ENCODE measurements around the gene GRID2.

GRID2 gene

DNA sequence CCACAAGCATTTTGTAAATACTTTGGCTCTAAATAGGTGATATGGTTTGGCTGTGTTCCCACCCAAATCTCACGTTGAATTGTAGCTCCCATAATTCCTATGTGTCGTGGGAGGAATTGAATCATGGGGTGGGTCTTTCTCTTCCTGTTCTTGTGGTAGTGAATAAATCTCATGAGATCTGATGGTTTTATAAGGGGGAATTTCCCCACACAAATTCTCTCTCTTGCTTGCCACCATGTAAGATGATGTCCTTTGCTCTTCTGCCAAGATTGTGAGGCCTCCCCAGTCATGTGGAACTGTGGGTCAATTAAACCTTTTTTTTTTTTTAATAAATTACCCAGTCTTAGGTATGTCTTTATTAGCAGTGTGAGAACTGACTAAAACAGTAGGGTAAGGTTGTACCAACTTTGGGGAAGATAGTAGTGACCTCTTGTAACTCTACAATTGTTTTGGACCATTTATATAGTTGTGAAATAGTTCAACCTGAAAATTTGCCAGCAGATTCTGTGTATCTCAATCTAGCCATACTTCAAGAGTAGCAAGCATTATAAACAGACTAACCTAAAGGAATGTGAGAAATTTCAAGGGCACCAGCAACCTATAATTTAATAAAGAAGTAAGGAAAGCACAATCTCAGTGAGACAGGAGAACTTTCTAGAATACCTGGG lies 727.8 kb downstream of the GRID2 start:
- no CpG with 5 or more reads among the region's 2 CpGs for WGBS, 2 donors (ENCODE audit: extremely low coverage in 2 of 2, insufficient read length in 2 of 2, insufficient replicate concordance in 1 of 2)
- no peak overlapping the region for H3K18ac ChIP-seq (ENCODE audit: low read length)

DNA sequence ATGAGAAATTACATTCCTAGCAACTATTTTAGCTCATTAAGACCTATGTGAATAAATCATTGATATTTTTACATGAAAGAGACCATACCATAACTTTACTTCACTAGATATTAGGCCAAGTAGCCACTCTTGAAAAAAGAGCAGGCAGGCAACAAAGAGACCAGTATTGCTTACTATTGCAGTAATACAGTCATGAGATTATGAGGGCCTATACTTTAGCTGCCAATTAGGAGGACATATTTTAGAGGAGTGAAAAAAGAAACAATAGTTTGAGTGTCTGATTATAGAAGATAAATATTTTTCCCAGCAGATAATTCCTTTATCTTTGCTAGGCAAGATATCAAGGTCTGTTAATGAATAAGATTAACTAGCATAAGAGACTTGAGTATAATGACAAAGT lies 739.0 kb downstream of the GRID2 start:
- Histone ChIP-seq H3K9me3 (replicated peaks in 1 of 2; ENCODE audit: control insufficient read depth in 2 of 2, insufficient read depth in 1 of 2, low read depth in 1 of 2, low read length in 2 of 2) (no peaks in the 10 kb centered on the region), H3K4me3 (ENCODE audit: low read length in 2 of 2) (no peak overlapping the region), H3K9ac (ENCODE audit: low read depth, low read length, poor library complexity) (no peak overlapping the region), H3K23ac (ENCODE audit: low read depth, low read length, poor library complexity) (no peak overlapping the region), H3K27me3 (ENCODE audit: control insufficient read depth in 3 of 3, insufficient read depth in 3 of 3, low read depth in 1 of 3, low read length in 3 of 3) (no peaks in the 10 kb centered on the region), H3K4me2 (ENCODE audit: insufficient read depth, low read length, poor library complexity, severe bottlenecking) (no peak overlapping the region), H3K79me1 (ENCODE audit: low read depth, low read length) (no peaks in the 10 kb centered on the region), H2BK12ac (ENCODE audit: low read length) (no peak overlapping the region), H2BK15ac (ENCODE audit: low read length) (no peak overlapping the region), H3K18ac (ENCODE audit: low read length) (no peak overlapping the region), H4K8ac (ENCODE audit: low read depth, low read length) (no peak overlapping the region), H2BK120ac (ENCODE audit: low read depth, low read length) (no peak overlapping the region), H2AK5ac (ENCODE audit: low read depth, low read length) (no peak overlapping the region), H3K36me3 (replicated peaks in 1 of 2; ENCODE audit: control insufficient read depth in 2 of 2, insufficient read depth in 2 of 2, low read length in 2 of 2) (no peaks in the 10 kb centered on the region), H3K4ac (ENCODE audit: low read length) (no peak overlapping the region), H2AFZ (ENCODE audit: low read length) (no peak overlapping the region), H4K91ac (ENCODE audit: low read depth, low read length, poor library complexity) (no peak overlapping the region), H3K14ac (ENCODE audit: low read length) (no peak overlapping the region), H3K4me1 (ENCODE audit: control insufficient read depth in 2 of 2, insufficient read depth in 1 of 2, low read depth in 1 of 2, low read length in 2 of 2) (no peaks in the 10 kb centered on the region), H2BK5ac (ENCODE audit: low read length) (no peak overlapping the region), H3K27ac (replicated peaks; ENCODE audit: low read length) (no peak overlapping the region)
- no peak for DNase-seq (ENCODE audit: low spot score)

More for the DNA sequence above, 727.8 kb downstream of the GRID2 start:
- Histone ChIP-seq H4K91ac (ENCODE audit: low read depth, low read length, poor library complexity) (no peak overlapping the region), H3K9ac (ENCODE audit: low read depth, low read length, poor library complexity) (no peak overlapping the region), H3K23ac (ENCODE audit: low read depth, low read length, poor library complexity) (no peak overlapping the region), H2AFZ (ENCODE audit: low read length) (no peak overlapping the region), H3K79me1 (ENCODE audit: low read depth, low read length) (no peaks in the 10 kb centered on the region), H2BK5ac (ENCODE audit: low read length) (no peak overlapping the region), H3K4me2 (ENCODE audit: insufficient read depth, low read length, poor library complexity, severe bottlenecking) (no peak overlapping the region), H3K4me3 (ENCODE audit: low read length in 2 of 2) (no peak overlapping the region), H3K27ac (replicated peaks; ENCODE audit: low read length) (no peak overlapping the region), H3K14ac (ENCODE audit: low read length) (no peak overlapping the region), H2AK5ac (ENCODE audit: low read depth, low read length) (no peak overlapping the region), H3K27me3 (ENCODE audit: control insufficient read depth in 3 of 3, insufficient read depth in 3 of 3, low read depth in 1 of 3, low read length in 3 of 3) (no peaks in the 10 kb centered on the region), H2BK12ac (ENCODE audit: low read length) (no peak overlapping the region), H3K9me3 (replicated peaks in 1 of 2; ENCODE audit: control insufficient read depth in 2 of 2, insufficient read depth in 1 of 2, low read depth in 1 of 2, low read length in 2 of 2) (no peaks in the 10 kb centered on the region), H4K8ac (ENCODE audit: low read depth, low read length) (no peak overlapping the region), H3K36me3 (replicated peaks in 1 of 2; ENCODE audit: control insufficient read depth in 2 of 2, insufficient read depth in 2 of 2, low read length in 2 of 2) (no peaks in the 10 kb centered on the region), H3K4me1 (ENCODE audit: control insufficient read depth in 2 of 2, insufficient read depth in 1 of 2, low read depth in 1 of 2, low read length in 2 of 2) (no peaks in the 10 kb centered on the region), H3K4ac (ENCODE audit: low read length) (no peak overlapping the region), H2BK15ac (ENCODE audit: low read length) (no peak overlapping the region), H2BK120ac (ENCODE audit: low read depth, low read length) (no peak overlapping the region)
- DNase-seq (ENCODE audit: low spot score) = no peak

DNA sequence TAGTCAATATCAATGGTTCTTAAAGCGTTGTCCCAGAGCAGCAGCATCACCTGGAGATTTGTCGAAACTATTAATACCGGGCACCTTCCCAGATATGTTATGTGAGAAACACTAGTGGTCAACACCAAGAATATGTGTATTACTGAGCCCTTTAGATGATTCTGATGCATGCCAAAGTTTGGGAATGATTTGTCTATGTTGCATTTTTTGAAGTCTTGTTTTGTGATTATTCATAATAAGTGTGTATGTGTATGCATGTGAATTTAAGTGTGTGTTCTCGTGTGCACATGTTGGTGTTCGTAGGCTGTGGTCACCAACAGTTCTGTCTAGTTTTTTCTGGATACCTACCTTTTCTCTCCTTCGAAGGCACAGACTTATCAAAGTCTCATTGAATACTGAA lies 749.4 kb downstream of the GRID2 start:
- H2BK12ac ChIP-seq (ENCODE audit: low read length) = no peak overlapping the region
- H3K4me2 ChIP-seq (ENCODE audit: insufficient read depth, low read length, poor library complexity, severe bottlenecking) = no peak overlapping the region
- no peaks in the 10 kb centered on the region for H3K79me1 ChIP-seq (ENCODE audit: low read depth, low read length)
- H3K4me3 ChIP-seq (ENCODE audit: low read length in 2 of 2) = no peak overlapping the region
- no peak overlapping the region for H2AFZ ChIP-seq (ENCODE audit: low read length)
- H2BK5ac ChIP-seq (ENCODE audit: low read length) = no peak overlapping the region
- no peak overlapping the region for H4K8ac ChIP-seq (ENCODE audit: low read depth, low read length)
- H3K14ac ChIP-seq (ENCODE audit: low read length) = no peak overlapping the region
- no peak overlapping the region for H3K23ac ChIP-seq (ENCODE audit: low read depth, low read length, poor library complexity)
- H2BK120ac ChIP-seq (ENCODE audit: low read depth, low read length) = no peak overlapping the region
- H3K4ac ChIP-seq (ENCODE audit: low read length) = no peak overlapping the region
- DNase-seq (ENCODE audit: low spot score) = no peak
- no CpG with 5 or more reads among the region's 6 CpGs for WGBS, 2 donors (ENCODE audit: extremely low coverage in 2 of 2, insufficient read length in 2 of 2, insufficient replicate concordance in 1 of 2)
- H3K9ac ChIP-seq (ENCODE audit: low read depth, low read length, poor library complexity) = no peak overlapping the region
- peaks cover 3 to 21% of the 10 kb centered on the region in 2 donors for H3K4me1 ChIP-seq (ENCODE audit: control insufficient read depth in 2 of 2, insufficient read depth in 1 of 2, low read depth in 1 of 2, low read length in 2 of 2)
- H3K36me3 ChIP-seq (replicated peaks in 1 of 2; ENCODE audit: control insufficient read depth in 2 of 2, insufficient read depth in 2 of 2, low read length in 2 of 2) = no peaks in the 10 kb centered on the region
- no peaks in the 10 kb centered on the region for H3K9me3 ChIP-seq (replicated peaks in 1 of 2; ENCODE audit: control insufficient read depth in 2 of 2, insufficient read depth in 1 of 2, low read depth in 1 of 2, low read length in 2 of 2)
- H3K18ac ChIP-seq (ENCODE audit: low read length) = no peak overlapping the region
- no peak overlapping the region for H2AK5ac ChIP-seq (ENCODE audit: low read depth, low read length)
- H3K27ac ChIP-seq (replicated peaks; ENCODE audit: low read length) = no peak overlapping the region
- H3K27me3 ChIP-seq (ENCODE audit: control insufficient read depth in 3 of 3, insufficient read depth in 3 of 3, low read depth in 1 of 3, low read length in 3 of 3) = no peaks in the 10 kb centered on the region
- H2BK15ac ChIP-seq (ENCODE audit: low read length) = no peak overlapping the region
- no peak overlapping the region for H4K91ac ChIP-seq (ENCODE audit: low read depth, low read length, poor library complexity)

DNA sequence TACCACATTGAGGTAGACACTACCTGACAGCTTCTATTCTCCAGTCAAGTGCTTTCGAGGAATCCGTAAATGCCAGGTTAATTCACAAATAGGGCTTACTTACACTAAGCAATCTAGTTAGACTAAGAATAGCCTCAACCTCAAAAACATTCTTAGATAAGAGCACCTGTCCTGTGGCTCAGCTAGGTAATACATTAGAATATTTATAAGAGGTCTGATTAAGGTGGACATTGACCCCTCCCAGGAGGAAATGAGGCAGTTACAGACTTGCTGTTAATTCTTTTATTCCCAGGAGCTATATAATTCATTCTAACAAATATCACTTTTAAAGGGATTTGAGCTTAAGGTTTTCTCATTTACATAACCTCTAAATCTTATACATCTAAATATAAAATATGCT lies 758.1 kb downstream of the GRID2 start:
- Histone ChIP-seq H4K91ac (ENCODE audit: low read depth, low read length, poor library complexity) (no peak overlapping the region), H3K36me3 (replicated peaks in 1 of 2; ENCODE audit: control insufficient read depth in 2 of 2, insufficient read depth in 2 of 2, low read length in 2 of 2) (no peaks in the 10 kb centered on the region), H3K27ac (replicated peaks; ENCODE audit: low read length) (no peak overlapping the region), H2BK5ac (ENCODE audit: low read length) (no peak overlapping the region), H3K4me2 (ENCODE audit: insufficient read depth, low read length, poor library complexity, severe bottlenecking) (no peak overlapping the region), H3K9me3 (replicated peaks in 1 of 2; ENCODE audit: control insufficient read depth in 2 of 2, insufficient read depth in 1 of 2, low read depth in 1 of 2, low read length in 2 of 2) (no peaks in the 10 kb centered on the region), H3K27me3 (ENCODE audit: control insufficient read depth in 3 of 3, insufficient read depth in 3 of 3, low read depth in 1 of 3, low read length in 3 of 3) (no peaks in the 10 kb centered on the region), H2BK15ac (ENCODE audit: low read length) (no peak overlapping the region), H3K9ac (ENCODE audit: low read depth, low read length, poor library complexity) (no peak overlapping the region), H3K4me3 (ENCODE audit: low read length in 2 of 2) (no peak overlapping the region), H2AK5ac (ENCODE audit: low read depth, low read length) (no peak overlapping the region), H2AFZ (ENCODE audit: low read length) (no peak overlapping the region), H3K18ac (ENCODE audit: low read length) (no peak overlapping the region), H3K23ac (ENCODE audit: low read depth, low read length, poor library complexity) (no peak overlapping the region), H3K14ac (ENCODE audit: low read length) (no peak overlapping the region), H3K4ac (ENCODE audit: low read length) (no peak overlapping the region), H4K8ac (ENCODE audit: low read depth, low read length) (no peak overlapping the region), H3K4me1 (ENCODE audit: control insufficient read depth in 2 of 2, insufficient read depth in 1 of 2, low read depth in 1 of 2, low read length in 2 of 2) (no peaks in the 10 kb centered on the region), H3K79me1 (ENCODE audit: low read depth, low read length) (no peaks in the 10 kb centered on the region), H2BK120ac (ENCODE audit: low read depth, low read length) (no peak overlapping the region), H2BK12ac (ENCODE audit: low read length) (no peak overlapping the region)
- WGBS, 2 donors (ENCODE audit: extremely low coverage in 2 of 2, insufficient read length in 2 of 2, insufficient replicate concordance in 1 of 2) = no CpG with 5 or more reads among the region's 2 CpGs
- DNase-seq (ENCODE audit: low spot score) = no peak

All from neuronal stem cell (in vitro differentiated cells).